Esophagus muscularis mucosa (tissue), 4 donors: ENCODE data around the gene CD40.

Source experiments
- CTCF ChIP-seq, 3 experiments: fragments of 200-600 bp in 2 of 3; fragments of 450-650 bp in 1 of 3; sonication (generic) in 2 of 3; IDR thresholded peaks; one replicate each; pipeline ENCODE4 v1.5.1; 2017 to 2019; ENCODE audit warnings: antibody characterized with exemption in 3 of 3, mild to moderate bottlenecking in 2 of 3, moderate library complexity in 1 of 3
- EP300 ChIP-seq: sonication (generic); formaldehyde crosslinking; IDR thresholded peaks from one replicate; pipeline ENCODE4 v1.6.1; 2017; ENCODE audit warnings: antibody characterized with exemption
- POLR2AphosphoS5 ChIP-seq, 2 donors: sonication (generic); formaldehyde crosslinking; IDR thresholded peaks; one replicate each; pipeline ENCODE4 v1.6.1; 2017; ENCODE audit warnings: antibody characterized with exemption in 2 of 2

GRCh38 chr20:46100988-46101387, 17.1 kb upstream of the CD40 start:
- TF ChIP-seq CTCF (IDR thresholded peaks at IDR 0.05), result no peak
- no peak for TF ChIP-seq POLR2AphosphoS5 (IDR thresholded peaks at IDR 0.05)
- no peak for TF ChIP-seq EP300
